GM21528 (cell line): ENCODE results near the gene KIF13A.
"Not testable (repeated sequence)": the region's sequence is repeated elsewhere in the genome, so short reads cannot be mapped to it uniquely, and the experiment has no call there.

ENCODE experiments used
- ATAC-seq: cut with Tn5 transposase; IDR thresholded peaks from one replicate; pipeline ENCODE4 v1.9.1; 2021; ENCODE audit warnings: mild to moderate bottlenecking, moderate library complexity; ENCODE audit not compliant: unreplicated experiment, low FRiP score

Gene KIF13A

GRCh38 chr6:17999425-17999824 is 12.0 kb upstream of the KIF13A start:
- ATAC-seq = no peak

- no peak for ATAC-seq
These were observed 11.0 kb upstream of the KIF13A start for GRCh38 chr6:17998442-17998841.

GRCh38 chr6:17998003-17998402 is 10.6 kb upstream of the KIF13A start:
- no peak for ATAC-seq

GRCh38 chr6:17995414-17995813 is 8.0 kb upstream of the KIF13A start:
- no peak for ATAC-seq

GRCh38 chr6:17994019-17994418 is 6.6 kb upstream of the KIF13A start:
- ATAC-seq = no peak

- ATAC-seq = no peak
These were observed 1.0 kb upstream of the KIF13A start for GRCh38 chr6:17988422-17988944.

- peak; percentile 85 for ATAC-seq
These were observed 424 bp upstream of the KIF13A start for GRCh38 chr6:17987697-17988421.

- peak; percentile 30 for ATAC-seq
These were observed 584 bp downstream of the KIF13A start for GRCh38 chr6:17986656-17987446.

- no peak for ATAC-seq
These were observed 1.3 kb downstream of the KIF13A start for GRCh38 chr6:17985934-17986655.

GRCh38 chr6:17984812-17985670 is 2.4 kb downstream of the KIF13A start:
- ATAC-seq = no peak

- no peak for ATAC-seq
These were observed 3.0 kb downstream of the KIF13A start for GRCh38 chr6:17984399-17984798.

GRCh38 chr6:17983730-17984129 is 3.7 kb downstream of the KIF13A start:
- no peak for ATAC-seq

- no peak for ATAC-seq
These were observed 7.1 kb downstream of the KIF13A start for GRCh38 chr6:17980329-17980728.

- ATAC-seq = no peak
These were observed 8.0 kb downstream of the KIF13A start for GRCh38 chr6:17979479-17979878.

GRCh38 chr6:17976258-17976657 is 11.2 kb downstream of the KIF13A start:
- not testable (repeated sequence) for ATAC-seq

- no peak for ATAC-seq
These were observed 12.7 kb downstream of the KIF13A start for GRCh38 chr6:17974570-17975368.

- ATAC-seq = no peak
These were observed 14.3 kb downstream of the KIF13A start for GRCh38 chr6:17972978-17973622.

- ATAC-seq = no peak
These were observed 15.1 kb downstream of the KIF13A start for GRCh38 chr6:17972074-17972952.
